ENCODE measurements around the gene TACC2.
"Not testable (repeated sequence)": the region's sequence is repeated elsewhere in the genome, so short reads cannot be mapped to it uniquely, and the experiment has no call there.

Gene TACC2

GRCh38 chr10:122057841-122058413 lies 69.0 kb downstream of the TACC2 start:
- no peak for DNase-seq (ENCODE audit: low spot score)

DNA sequence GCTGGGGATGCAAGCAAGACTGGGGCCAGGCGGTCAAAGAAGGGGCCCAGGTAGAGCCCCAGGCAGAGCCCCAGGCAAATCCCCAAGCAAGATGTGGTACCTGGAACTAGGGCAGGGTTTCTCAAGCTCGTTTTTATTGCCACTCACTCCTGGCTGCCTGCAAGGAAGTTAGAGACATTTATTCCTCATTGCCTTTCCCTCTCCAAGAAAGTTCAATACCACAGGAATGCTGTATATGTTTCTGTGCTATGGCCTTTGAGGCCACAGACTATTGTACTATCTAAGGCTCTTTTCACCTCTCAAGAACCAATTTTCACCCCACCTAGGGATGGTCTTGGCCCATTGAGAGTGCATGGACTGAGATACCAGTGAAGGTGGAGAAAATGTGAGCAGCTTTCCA lies 71.3 kb downstream of the TACC2 start:
- DNase-seq (ENCODE audit: low spot score): no peak

- DNase-seq (ENCODE audit: low spot score): no peak
These were observed 74.1 kb downstream of the TACC2 start for GRCh38 chr10:122062831-122063674.

GRCh38 chr10:122066337-122066939 lies 77.5 kb downstream of the TACC2 start:
- DNase-seq (ENCODE audit: low spot score): not testable (repeated sequence)

GRCh38 chr10:122068844-122069243 lies 79.9 kb downstream of the TACC2 start:
- DNase-seq (ENCODE audit: low spot score): no peak

DNA sequence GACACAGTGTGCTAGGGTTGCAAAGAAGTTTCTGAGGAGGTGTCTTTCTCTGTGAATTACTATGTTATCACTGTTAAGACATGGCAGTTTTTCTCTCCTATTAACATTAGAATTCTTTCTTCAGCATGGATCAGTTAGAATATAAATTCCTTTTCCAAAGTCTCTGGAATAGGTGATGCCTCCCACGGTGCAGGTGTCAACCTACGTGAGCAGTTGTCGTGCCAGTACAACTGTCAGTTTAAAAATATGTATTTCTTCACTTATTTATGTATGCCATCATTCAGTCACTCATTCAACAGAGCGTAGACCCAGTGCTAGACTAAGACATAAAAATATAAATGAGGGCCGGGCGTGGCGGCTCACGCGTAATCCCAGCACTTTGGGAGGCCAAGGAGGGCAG lies 83.5 kb downstream of the TACC2 start:
- no peak for DNase-seq (ENCODE audit: low spot score)

DNA sequence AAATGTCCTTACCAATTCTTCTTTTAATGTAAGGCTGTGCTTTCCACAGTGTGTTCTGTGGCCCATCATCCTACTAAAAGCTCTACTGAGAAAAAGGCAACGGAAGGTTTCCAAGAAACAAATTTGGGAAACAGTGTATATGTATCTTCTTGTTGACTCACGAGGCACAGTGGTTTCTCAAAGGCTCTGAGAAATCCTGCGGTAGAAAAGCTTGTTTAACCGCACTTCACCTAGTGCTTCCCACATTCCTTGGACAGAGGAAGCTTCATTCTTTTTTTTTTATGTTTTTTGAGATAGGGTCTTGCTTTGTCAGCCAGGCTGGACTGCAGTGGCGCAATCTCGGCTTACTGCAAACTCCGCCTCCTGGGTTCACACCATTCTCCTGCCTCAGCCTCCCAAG lies 84.5 kb downstream of the TACC2 start:
- DNase-seq (ENCODE audit: low spot score): no peak

GRCh38 chr10:122075171-122075570 lies 86.2 kb downstream of the TACC2 start:
- DNase-seq (ENCODE audit: low spot score): no peak

- DNase-seq (ENCODE audit: low spot score): not testable (repeated sequence)
These were observed 86.9 kb downstream of the TACC2 start for GRCh38 chr10:122075876-122076275.

DNA sequence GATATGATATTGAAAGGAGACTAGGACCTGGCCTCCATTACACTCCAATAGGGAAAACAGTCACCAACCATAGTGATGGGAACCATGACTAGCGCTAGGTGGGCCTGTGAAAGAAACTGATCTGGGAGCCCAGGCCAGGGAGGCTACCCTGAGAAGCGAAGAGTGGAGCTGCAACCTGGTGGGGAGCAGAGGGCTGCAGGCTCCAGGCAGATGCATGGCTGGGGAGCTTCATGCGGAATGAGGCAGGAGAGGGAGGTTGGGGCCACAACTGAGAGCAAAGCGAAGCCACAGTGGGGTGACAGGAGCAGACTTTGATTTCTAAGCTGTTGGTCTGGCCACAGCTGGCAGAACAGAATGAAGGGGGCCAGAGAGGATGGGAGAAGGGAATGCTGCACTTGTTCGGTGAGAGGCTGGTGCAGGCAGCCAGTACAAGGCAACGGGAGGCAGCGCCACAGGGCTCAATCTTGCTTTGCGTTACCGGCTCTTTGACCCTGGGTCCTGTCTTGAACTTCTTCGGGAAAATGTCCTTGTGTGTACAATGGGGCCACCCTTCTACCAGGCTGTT lies 88.4 kb downstream of the TACC2 start:
- no peak for DNase-seq (ENCODE audit: low spot score)

DNA sequence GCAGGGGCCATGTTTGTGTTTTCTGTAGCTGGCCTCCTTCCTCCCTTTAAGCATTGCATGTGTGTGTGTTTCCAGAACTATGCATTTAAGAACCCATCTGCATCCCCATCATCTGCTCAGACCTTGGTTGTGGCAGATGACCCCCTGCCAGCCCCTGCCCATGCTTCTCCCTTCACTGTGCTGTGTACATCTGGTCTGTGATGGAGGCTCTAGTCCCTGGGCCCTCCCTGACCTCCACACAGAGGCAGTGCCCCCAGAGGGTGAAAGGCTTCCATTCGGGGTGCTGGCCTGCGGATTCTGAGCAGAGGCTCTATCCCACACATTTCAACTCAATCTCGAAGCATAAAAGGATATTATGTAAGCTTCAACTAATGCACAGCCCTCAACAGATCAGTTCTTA lies 89.4 kb downstream of the TACC2 start:
- DNase-seq (ENCODE audit: low spot score): no peak

- DNase-seq (ENCODE audit: low spot score): no peak
These were observed 90.2 kb downstream of the TACC2 start for GRCh38 chr10:122078965-122079795.

DNA sequence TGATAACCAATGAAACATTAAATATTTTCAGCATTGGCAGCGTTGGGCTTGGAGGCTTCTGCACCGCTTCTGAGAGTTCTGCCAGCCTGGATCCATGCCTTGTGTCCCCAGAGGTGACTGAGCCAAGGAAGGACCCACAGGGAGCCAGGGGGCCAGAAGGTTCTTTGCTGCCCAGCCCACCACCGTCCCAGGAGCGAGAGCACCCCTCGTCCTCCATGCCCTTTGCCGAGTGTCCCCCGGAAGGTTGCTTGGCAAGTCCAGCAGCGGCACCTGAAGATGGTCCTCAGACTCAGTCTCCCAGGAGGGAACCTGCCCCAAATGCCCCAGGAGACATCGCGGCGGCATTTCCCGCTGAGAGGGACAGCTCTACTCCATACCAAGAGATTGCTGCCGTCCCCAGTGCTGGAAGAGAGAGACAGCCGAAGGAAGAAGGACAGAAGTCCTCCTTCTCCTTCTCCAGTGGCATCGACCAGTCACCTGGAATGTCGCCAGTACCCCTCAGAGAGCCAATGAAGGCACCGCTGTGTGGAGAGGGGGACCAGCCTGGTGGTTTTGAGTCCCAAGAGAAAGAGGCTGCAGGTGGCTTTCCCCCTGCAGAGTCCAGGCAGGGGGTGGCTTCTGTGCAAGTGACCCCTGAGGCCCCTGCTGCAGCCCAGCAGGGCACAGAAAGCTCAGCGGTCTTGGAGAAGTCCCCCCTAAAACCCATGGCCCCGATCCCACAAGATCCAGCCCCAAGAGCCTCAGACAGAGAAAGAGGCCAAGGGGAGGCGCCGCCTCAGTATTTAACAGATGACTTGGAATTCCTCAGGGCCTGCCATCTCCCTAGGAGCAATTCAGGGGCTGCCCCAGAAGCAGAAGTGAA lies 93.9 kb downstream of the TACC2 start:
- DNase-seq (ENCODE audit: low spot score): no peak

DNA sequence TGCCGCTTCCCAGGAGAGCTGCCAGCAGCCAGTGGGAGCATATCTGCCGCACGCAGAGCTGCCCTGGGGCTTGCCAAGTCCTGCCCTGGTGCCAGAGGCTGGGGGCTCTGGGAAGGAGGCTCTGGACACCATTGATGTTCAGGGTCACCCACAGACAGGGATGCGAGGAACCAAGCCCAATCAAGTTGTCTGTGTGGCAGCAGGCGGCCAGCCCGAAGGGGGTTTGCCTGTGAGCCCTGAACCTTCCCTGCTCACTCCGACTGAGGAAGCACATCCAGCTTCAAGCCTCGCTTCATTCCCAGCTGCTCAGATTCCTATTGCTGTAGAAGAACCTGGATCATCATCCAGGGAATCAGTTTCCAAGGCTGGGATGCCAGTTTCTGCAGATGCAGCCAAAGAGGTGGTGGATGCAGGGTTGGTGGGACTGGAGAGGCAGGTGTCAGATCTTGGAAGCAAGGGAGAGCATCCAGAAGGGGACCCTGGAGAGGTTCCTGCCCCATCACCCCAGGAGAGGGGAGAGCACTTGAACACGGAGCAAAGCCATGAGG lies 94.6 kb downstream of the TACC2 start:
- DNase-seq (ENCODE audit: low spot score): no peak

DNA sequence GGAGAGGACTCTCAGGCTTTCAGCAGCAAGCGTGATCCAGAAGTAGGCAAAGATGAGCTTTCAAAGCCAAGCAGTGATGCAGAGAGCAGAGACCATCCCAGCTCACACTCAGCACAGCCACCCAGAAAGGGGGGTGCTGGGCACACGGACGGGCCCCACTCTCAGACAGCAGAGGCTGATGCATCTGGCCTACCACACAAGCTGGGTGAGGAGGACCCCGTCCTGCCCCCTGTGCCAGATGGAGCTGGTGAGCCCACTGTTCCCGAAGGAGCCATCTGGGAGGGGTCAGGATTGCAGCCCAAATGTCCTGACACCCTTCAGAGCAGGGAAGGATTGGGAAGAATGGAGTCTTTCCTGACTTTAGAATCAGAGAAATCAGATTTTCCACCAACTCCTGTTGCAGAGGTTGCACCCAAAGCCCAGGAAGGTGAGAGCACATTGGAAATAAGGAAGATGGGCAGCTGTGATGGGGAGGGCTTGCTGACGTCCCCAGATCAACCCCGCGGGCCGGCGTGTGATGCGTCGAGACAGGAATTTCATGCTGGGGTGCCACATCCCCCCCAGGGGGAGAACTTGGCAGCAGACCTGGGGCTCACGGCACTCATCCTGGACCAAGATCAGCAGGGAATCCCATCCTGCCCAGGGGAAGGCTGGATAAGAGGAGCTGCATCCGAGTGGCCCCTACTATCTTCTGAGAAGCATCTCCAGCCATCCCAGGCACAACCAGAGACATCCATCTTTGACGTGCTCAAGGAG lies 95.5 kb downstream of the TACC2 start:
- no peak for DNase-seq (ENCODE audit: low spot score)

- no peak for DNase-seq (ENCODE audit: low spot score)
These were observed 96.5 kb downstream of the TACC2 start for GRCh38 chr10:122085423-122085911.

DNA sequence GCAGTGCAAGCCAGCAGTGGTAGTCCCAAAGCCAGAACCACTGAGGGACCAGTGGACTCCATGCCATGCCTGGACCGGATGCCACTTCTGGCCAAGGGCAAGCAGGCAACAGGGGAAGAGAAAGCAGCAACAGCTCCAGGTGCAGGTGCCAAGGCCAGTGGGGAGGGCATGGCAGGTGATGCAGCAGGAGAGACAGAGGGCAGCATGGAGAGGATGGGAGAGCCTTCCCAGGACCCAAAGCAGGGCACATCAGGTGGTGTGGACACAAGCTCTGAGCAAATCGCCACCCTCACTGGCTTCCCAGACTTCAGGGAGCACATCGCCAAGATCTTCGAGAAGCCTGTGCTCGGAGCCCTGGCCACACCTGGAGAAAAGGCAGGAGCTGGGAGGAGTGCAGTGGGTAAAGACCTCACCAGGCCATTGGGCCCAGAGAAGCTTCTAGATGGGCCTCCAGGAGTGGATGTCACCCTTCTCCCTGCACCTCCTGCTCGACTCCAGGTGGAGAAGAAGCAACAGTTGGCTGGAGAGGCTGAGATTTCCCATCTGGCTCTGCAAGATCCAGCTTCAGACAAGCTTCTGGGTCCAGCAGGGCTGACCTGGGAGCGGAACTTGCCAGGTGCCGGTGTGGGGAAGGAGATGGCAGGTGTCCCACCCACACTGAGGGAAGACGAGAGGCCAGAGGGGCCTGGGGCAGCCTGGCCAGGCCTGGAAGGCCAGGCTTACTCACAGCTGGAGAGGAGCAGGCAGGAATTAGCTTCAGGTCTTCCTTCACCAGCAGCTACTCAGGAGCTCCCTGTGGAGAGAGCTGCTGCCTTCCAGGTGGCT lies 97.7 kb downstream of the TACC2 start:
- DNase-seq (ENCODE audit: low spot score): no peak

DNA sequence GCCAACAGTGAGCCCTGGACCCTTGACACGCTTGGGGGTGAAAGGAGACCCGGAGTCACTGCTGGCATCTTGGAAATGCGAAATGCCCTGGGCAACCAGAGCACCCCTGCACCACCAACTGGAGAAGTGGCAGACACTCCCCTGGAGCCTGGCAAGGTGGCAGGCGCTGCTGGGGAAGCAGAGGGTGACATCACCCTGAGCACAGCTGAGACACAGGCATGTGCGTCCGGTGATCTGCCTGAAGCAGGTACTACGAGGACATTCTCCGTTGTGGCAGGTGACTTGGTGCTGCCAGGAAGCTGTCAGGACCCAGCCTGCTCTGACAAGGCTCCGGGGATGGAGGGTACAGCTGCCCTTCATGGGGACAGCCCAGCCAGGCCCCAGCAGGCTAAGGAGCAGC lies 98.5 kb downstream of the TACC2 start:
- no peak for DNase-seq (ENCODE audit: low spot score)

All from germinal center (tissue), 1 donor.